HEK293T (cell line): ENCODE data around the gene ENAH.

Source experiments
- ARNT ChIP-seq: fragments of 450-650 bp; IDR thresholded peaks from 2 replicates; pipeline ENCODE4 v1.6.1; 2017; ENCODE audit warnings: mild to moderate bottlenecking
- BHLHE40 ChIP-seq: fragments of 450-650 bp; IDR thresholded peaks from 2 replicates; pipeline ENCODE4 v1.6.1; 2016; ENCODE audit warnings: mild to moderate bottlenecking, moderate library complexity, borderline replicate concordance
- ELF4 ChIP-seq: fragments of 450-650 bp; IDR thresholded peaks from 2 replicates; pipeline ENCODE4 v1.6.1; 2017; ENCODE audit warnings: antibody characterized with exemption
- FOXK2 ChIP-seq: fragments of 450-650 bp; IDR thresholded peaks from 2 replicates; pipeline ENCODE4 v1.6.1; 2016; ENCODE audit warnings: mild to moderate bottlenecking
- FOXM1 ChIP-seq: fragments of 450-650 bp; IDR thresholded peaks from 2 replicates; pipeline ENCODE4 v1.6.1; 2017; ENCODE audit warnings: mild to moderate bottlenecking, borderline replicate concordance
- L3MBTL2 ChIP-seq: fragments of 450-650 bp; conservative IDR thresholded peaks from 2 replicates; pipeline ENCODE4 v1.6.1; 2016; ENCODE audit warnings: mild to moderate bottlenecking
- SP1 ChIP-seq: fragments of 450-650 bp; IDR thresholded peaks from 2 replicates; pipeline ENCODE4 v1.6.1; 2017
- SUZ12 ChIP-seq: fragments of 450-650 bp; IDR thresholded peaks from 2 replicates; pipeline ENCODE4 v1.6.1; 2016; ENCODE audit warnings: mild to moderate bottlenecking
- TARDBP ChIP-seq: fragments of 450-650 bp; IDR thresholded peaks from 2 replicates; pipeline ENCODE4 v1.6.1; 2016
- ZNF384 ChIP-seq: fragments of 450-650 bp; IDR thresholded peaks from 2 replicates; pipeline ENCODE4 v1.6.1; 2016

GRCh38 chr1:225465793-225466517 is 187.0 kb downstream of the ENAH start:
- TF ChIP-seq ZNF384 (no peak), FOXK2 (no peak), FOXM1 (no peak), ELF4 (no peak), L3MBTL2 (no peak), TARDBP (no peak), BHLHE40 (no peak), ARNT (no peak), SUZ12 (no peak), SP1 (no peak)
